ENCODE measurements around the gene COL4A1.

The COL4A1 gene

DNA sequence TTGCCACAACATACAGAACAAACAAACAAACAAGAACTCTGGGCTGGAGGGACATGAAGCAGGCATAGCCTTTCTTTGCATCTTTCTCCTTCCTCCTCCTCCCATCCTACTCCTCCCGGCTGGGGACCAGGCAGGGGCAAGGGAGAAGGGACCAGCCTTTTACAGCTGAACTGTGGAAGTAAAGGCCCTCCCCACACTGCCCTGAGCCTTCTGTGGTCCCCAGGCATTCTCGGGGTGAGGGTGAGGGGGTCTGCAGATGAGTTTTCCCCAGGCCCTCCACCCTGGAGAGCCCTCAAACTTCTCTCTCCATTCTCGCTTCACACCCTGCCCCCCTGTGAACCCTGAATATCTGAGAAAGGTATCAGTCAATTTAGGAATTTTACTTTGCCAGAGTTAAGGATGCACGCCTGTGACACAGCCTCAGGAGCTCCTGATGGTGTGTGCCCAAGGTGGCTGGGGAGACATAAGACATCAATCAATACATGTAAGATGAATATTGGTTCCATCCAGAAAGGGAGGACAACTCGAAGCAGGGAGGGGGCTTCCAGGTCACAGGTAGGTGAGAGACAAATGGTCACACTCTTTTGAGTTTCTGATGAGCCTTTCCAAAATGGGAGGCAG lies 170.9 kb downstream of the COL4A1 start:
- DNase-seq (ENCODE audit: extremely low spot score), result no peak
- ChIA-PET CTCF (no interaction called here), POLR2A (no interaction called here)
- TF ChIP-seq ARNT (IDR thresholded peaks at IDR 0.05), result no peak
- no peak for TF ChIP-seq SUZ12 (IDR thresholded peaks at IDR 0.05)
- no peak for TF ChIP-seq BHLHE40 (IDR thresholded peaks at IDR 0.05; ENCODE audit: borderline replicate concordance)
- TF ChIP-seq SP1 (IDR thresholded peaks at IDR 0.05), result no peak
- no peak for TF ChIP-seq CTBP1 (IDR thresholded peaks at IDR 0.05; ENCODE audit: borderline replicate concordance)
- TF ChIP-seq ELF4 (IDR thresholded peaks at IDR 0.05), result no peak
- no peak for TF ChIP-seq L3MBTL2 (conservative IDR thresholded peaks at IDR 0.05)
- no peak for TF ChIP-seq NFRKB (IDR thresholded peaks at IDR 0.05)
- TF ChIP-seq, protein P1, sequence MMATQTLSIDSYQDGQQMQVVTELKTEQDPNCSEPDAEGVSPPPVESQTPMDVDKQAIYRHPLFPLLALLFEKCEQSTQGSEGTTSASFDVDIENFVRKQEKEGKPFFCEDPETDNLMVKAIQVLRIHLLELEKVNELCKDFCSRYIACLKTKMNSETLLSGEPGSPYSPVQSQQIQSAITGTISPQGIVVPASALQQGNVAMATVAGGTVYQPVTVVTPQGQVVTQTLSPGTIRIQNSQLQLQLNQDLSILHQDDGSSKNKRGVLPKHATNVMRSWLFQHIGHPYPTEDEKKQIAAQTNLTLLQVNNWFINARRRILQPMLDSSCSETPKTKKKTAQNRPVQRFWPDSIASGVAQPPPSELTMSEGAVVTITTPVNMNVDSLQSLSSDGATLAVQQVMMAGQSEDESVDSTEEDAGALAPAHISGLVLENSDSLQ (IDR thresholded peaks at IDR 0.05), result no peak
- no peak for TF ChIP-seq TARDBP (IDR thresholded peaks at IDR 0.05)
- TF ChIP-seq FOXA1 (IDR thresholded peaks at IDR 0.05), result no peak
- TF ChIP-seq LEF1 (IDR thresholded peaks at IDR 0.05; ENCODE audit: borderline replicate concordance), result no peak
- no peak for TF ChIP-seq FOXK2 (IDR thresholded peaks at IDR 0.05)
- TF ChIP-seq FOXM1 (IDR thresholded peaks at IDR 0.05; ENCODE audit: borderline replicate concordance), result no peak
- TF ChIP-seq ZNF384 (IDR thresholded peaks at IDR 0.05), result no peak
- TF ChIP-seq HDGF (IDR thresholded peaks at IDR 0.05; ENCODE audit: borderline replicate concordance), result no peak

DNA sequence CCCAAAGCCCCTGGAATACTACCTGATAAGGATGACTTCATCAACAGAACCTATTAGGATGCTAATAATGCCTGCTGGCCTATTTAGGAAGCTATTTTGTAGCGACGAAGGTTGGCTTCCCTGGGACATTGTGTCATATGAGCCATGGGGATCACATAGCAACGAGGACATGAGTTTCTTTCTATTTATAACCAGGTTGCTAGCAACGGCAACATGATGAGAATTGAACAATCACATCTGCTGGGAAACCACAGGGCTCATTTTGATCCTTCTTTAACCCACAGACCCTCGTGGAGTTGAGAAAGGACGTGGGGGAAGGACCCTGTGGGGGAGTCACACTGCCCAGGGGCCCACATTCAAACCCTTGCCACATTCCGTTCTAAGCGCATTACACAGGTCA lies 172.2 kb downstream of the COL4A1 start:
- POLR2A ChIA-PET, result no interaction called here
- TF ChIP-seq ARNT (IDR thresholded peaks at IDR 0.05) (no peak), CTBP1 (IDR thresholded peaks at IDR 0.05; ENCODE audit: borderline replicate concordance) (no peak), NFRKB (IDR thresholded peaks at IDR 0.05) (no peak), ZNF384 (IDR thresholded peaks at IDR 0.05) (no peak), HDGF (IDR thresholded peaks at IDR 0.05; ENCODE audit: borderline replicate concordance) (no peak), SUZ12 (IDR thresholded peaks at IDR 0.05) (no peak), FOXM1 (IDR thresholded peaks at IDR 0.05; ENCODE audit: borderline replicate concordance) (no peak), FOXK2 (IDR thresholded peaks at IDR 0.05) (no peak), ELF4 (IDR thresholded peaks at IDR 0.05) (no peak), L3MBTL2 (conservative IDR thresholded peaks at IDR 0.05) (no peak), FOXA1 (IDR thresholded peaks at IDR 0.05) (no peak), TARDBP (IDR thresholded peaks at IDR 0.05) (no peak), BHLHE40 (IDR thresholded peaks at IDR 0.05; ENCODE audit: borderline replicate concordance) (no peak), LEF1 (IDR thresholded peaks at IDR 0.05; ENCODE audit: borderline replicate concordance) (no peak), SP1 (IDR thresholded peaks at IDR 0.05) (no peak)
- TF ChIP-seq, protein P1 (IDR thresholded peaks at IDR 0.05), result no peak
- DNase-seq (ENCODE audit: extremely low spot score), result no peak
- CTCF ChIA-PET, result no interaction called here

DNA sequence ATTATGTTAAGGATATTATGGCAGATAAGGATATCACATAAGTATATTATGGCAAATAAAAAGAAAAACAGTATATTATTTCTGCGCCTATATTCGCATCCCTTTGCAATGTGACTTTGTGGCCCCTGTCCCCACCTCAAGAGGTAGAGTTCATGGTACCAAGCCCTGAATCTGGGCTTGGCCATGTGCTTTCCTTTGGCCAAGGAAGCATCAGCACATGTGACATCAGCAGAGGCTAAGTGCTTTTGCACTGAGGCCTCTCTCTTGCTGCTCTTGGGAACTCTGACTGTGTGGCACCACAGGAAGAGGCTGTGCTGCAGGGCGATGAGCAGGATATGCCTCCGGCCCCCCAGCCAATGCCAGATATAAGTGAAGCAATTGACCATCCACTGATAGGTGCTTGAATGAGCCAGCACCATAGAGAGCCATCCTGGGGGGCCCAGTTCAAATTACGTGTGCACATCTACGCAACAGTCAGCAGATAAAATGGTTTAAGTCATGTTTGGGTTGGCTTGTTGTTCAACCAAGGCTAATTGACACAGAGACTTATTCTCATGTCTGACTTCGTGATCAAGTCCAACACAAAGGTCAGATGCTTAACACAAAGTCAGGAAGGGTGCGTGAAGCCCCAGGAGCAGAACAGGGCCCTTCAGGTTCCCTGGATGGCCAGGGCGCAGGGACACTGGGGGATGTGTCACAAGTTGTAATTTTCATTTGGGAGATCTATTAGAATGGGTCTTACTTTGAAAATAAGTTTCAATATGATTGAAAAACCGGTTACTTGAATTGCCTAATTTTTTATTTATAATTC lies 173.3 kb downstream of the COL4A1 start:
- ChIA-PET CTCF (no interaction called here), POLR2A (interaction anchor here (0.5 kb wide), 1 partner anchor 582 kb away, joined by 4 read pairs; no protein-coding TSS in a partner anchor)
- TF ChIP-seq TARDBP (IDR thresholded peaks at IDR 0.05), result no peak
- no peak for TF ChIP-seq ELF4 (IDR thresholded peaks at IDR 0.05)
- TF ChIP-seq SUZ12 (IDR thresholded peaks at IDR 0.05), result no peak
- TF ChIP-seq FOXA1 (IDR thresholded peaks at IDR 0.05), result no peak
- TF ChIP-seq FOXM1 (IDR thresholded peaks at IDR 0.05; ENCODE audit: borderline replicate concordance), result no peak
- no peak for TF ChIP-seq LEF1 (IDR thresholded peaks at IDR 0.05; ENCODE audit: borderline replicate concordance)
- TF ChIP-seq CTBP1 (IDR thresholded peaks at IDR 0.05; ENCODE audit: borderline replicate concordance), result no peak
- TF ChIP-seq, protein P1 (IDR thresholded peaks at IDR 0.05), result no peak
- TF ChIP-seq ARNT (IDR thresholded peaks at IDR 0.05), result no peak
- no peak for TF ChIP-seq L3MBTL2 (conservative IDR thresholded peaks at IDR 0.05)
- TF ChIP-seq HDGF (IDR thresholded peaks at IDR 0.05; ENCODE audit: borderline replicate concordance), result no peak
- no peak for TF ChIP-seq NFRKB (IDR thresholded peaks at IDR 0.05)
- no peak for TF ChIP-seq BHLHE40 (IDR thresholded peaks at IDR 0.05; ENCODE audit: borderline replicate concordance)
- TF ChIP-seq FOXK2 (IDR thresholded peaks at IDR 0.05), result no peak
- TF ChIP-seq ZNF384 (IDR thresholded peaks at IDR 0.05), result no peak
- TF ChIP-seq SP1 (IDR thresholded peaks at IDR 0.05), result no peak
- no peak for DNase-seq (ENCODE audit: extremely low spot score)

DNA sequence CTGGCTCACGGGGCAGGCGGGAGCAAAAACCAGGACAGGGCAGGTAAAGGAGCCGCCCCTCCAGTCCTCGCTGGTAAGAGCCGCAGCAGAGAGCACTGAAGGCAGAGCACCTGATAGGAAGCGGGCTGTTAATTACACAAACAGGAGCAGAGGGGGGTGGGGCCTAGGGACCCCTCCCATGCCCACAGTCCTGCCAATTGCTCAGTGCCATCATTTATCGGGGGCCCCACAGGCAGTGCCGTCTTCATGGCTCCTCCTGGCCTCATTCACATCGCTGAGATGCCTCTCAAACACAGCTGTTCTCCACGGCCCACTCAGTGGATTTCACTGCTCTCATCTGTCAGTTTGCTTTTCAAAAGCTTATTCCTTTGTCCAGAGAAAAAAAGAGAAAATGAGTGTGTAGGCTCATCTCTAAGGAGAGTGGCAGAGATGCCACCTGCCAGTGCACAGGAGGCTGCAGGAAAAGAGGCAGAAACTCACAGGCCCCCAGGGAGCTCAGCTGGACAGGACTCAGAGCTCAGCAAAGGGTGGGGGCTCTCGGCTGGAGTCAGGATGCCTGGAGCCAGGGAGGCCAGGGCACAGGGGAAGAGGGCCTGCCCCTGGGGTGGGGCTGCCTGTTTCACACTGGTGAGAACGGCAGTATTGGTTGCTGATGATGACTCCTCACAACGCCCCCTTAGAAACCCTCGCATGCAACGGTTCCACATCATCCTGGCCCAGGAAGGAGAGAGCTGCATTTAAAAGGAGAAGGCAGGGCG lies 174.6 kb downstream of the COL4A1 start:
- CTCF ChIA-PET, result interaction anchor here (0.6 kb wide), 1 partner anchor 17 kb away, joined by 3 read pairs; no protein-coding TSS in a partner anchor
- no peak for DNase-seq (ENCODE audit: extremely low spot score)
- TF ChIP-seq SP1 (IDR thresholded peaks at IDR 0.05) (no peak), ELF4 (IDR thresholded peaks at IDR 0.05) (no peak), ZNF384 (IDR thresholded peaks at IDR 0.05) (no peak), L3MBTL2 (conservative IDR thresholded peaks at IDR 0.05) (no peak), NFRKB (IDR thresholded peaks at IDR 0.05) (no peak), BHLHE40 (IDR thresholded peaks at IDR 0.05; ENCODE audit: borderline replicate concordance) (no peak), FOXM1 (IDR thresholded peaks at IDR 0.05; ENCODE audit: borderline replicate concordance) (no peak), HDGF (IDR thresholded peaks at IDR 0.05; ENCODE audit: borderline replicate concordance) (no peak), FOXK2 (IDR thresholded peaks at IDR 0.05) (no peak), TARDBP (IDR thresholded peaks at IDR 0.05) (no peak), LEF1 (IDR thresholded peaks at IDR 0.05; ENCODE audit: borderline replicate concordance) (no peak), ARNT (IDR thresholded peaks at IDR 0.05) (no peak), CTBP1 (IDR thresholded peaks at IDR 0.05; ENCODE audit: borderline replicate concordance) (no peak), FOXA1 (IDR thresholded peaks at IDR 0.05) (no peak)
- TF ChIP-seq, protein P1 (IDR thresholded peaks at IDR 0.05), result no peak
- POLR2A ChIA-PET, result interaction anchor here (0.5 kb wide), 1 partner anchor 583 kb away, joined by 4 read pairs; no protein-coding TSS in a partner anchor

Measured in HEK293T (cell line).